Left ventricle myocardium inferior (tissue), 1 donor: Measurements from ENCODE around the gene AMH. TPM values are rescaled to one million over a fixed set of nuclear protein-coding genes. Genes with fewer than 3 reads are reported as not detected.
A peak's percentile ranks its signal among the peaks of the same experiment; 100 is the strongest.

Experiments used
- DNase-seq: peaks from one replicate; pipeline ENCODE4 v3.0.0-alpha.2; 2020
- H3K27ac ChIP-seq: fragments of 200-600 bp; replicated peaks from 2 replicates; pipeline ENCODE4 v1.8.0; 2021
- H3K27me3 ChIP-seq: fragments of 200-600 bp; 2 replicates; pipeline ENCODE4 v1.8.0; 2021; ENCODE audit warnings: low read depth
- H3K36me3 ChIP-seq: fragments of 200-600 bp; 2 replicates; pipeline ENCODE4 v1.8.0; 2021
- H3K4me1 ChIP-seq: fragments of 200-600 bp; 2 replicates; pipeline ENCODE4 v1.8.0; 2021
- H3K4me3 ChIP-seq: fragments of 200-600 bp; 2 replicates; pipeline ENCODE4 v1.8.0; 2021; ENCODE audit warnings: mild to moderate bottlenecking, moderate library complexity
- H3K9me3 ChIP-seq: fragments of 200-600 bp; replicated peaks from 2 replicates; pipeline ENCODE4 v1.8.0; 2021
- intact Hi-C: fragments of 100-400 bp; cut with micrococcal nuclease; formaldehyde crosslinking; loops from one replicate; pipeline ENCODE4 v1.11.0; 2022
- total RNA-seq: library from RNA; stranded (reverse); fragmentation: NEBNext Ultra II Directional; extraction: Animal tissue kit (Norgen Biotek cat#: 25700); gene quantifications from one replicate; pipeline ENCODE4 v1.2.1, GENCODE V29; 2021
- TF ChIP-seq, protein P1 (sequence below): fragments of 200-600 bp; IDR thresholded peaks from 2 replicates; pipeline ENCODE4 v1.8.0; 2021; ENCODE audit warnings: antibody characterized with exemption, mild to moderate bottlenecking, borderline replicate concordance
- donor health status: DM: no; HTN: yes; CAD: no; lungs with severe emphysema.

The AMH gene
- total RNA-seq, 1 donor from 2014 or later, result 1.1 TPM

GRCh38 chr19:2254064-2254872 is 5.1 kb downstream of the AMH start:
- H3K27ac ChIP-seq, result no peak overlapping the region
- H3K4me1 ChIP-seq, result peaks cover 42% of the 10 kb centered on the region
- DNase-seq, result no peak
- intact Hi-C loops, result no loop called here
- H3K27me3 ChIP-seq, result peaks cover 69% of the 10 kb centered on the region
- H3K4me3 ChIP-seq, result no peak overlapping the region
- TF ChIP-seq, protein P1, sequence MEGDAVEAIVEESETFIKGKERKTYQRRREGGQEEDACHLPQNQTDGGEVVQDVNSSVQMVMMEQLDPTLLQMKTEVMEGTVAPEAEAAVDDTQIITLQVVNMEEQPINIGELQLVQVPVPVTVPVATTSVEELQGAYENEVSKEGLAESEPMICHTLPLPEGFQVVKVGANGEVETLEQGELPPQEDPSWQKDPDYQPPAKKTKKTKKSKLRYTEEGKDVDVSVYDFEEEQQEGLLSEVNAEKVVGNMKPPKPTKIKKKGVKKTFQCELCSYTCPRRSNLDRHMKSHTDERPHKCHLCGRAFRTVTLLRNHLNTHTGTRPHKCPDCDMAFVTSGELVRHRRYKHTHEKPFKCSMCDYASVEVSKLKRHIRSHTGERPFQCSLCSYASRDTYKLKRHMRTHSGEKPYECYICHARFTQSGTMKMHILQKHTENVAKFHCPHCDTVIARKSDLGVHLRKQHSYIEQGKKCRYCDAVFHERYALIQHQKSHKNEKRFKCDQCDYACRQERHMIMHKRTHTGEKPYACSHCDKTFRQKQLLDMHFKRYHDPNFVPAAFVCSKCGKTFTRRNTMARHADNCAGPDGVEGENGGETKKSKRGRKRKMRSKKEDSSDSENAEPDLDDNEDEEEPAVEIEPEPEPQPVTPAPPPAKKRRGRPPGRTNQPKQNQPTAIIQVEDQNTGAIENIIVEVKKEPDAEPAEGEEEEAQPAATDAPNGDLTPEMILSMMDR, result peak; percentile 32
- no peaks in the 10 kb centered on the region for H3K36me3 ChIP-seq
- no peaks in the 10 kb centered on the region for H3K9me3 ChIP-seq

- DNase-seq, result no peak
- Histone ChIP-seq H3K27ac (no peak overlapping the region), H3K36me3 (no peaks in the 10 kb centered on the region), H3K4me3 (no peak overlapping the region), H3K4me1 (peaks cover 38% of the 10 kb centered on the region), H3K9me3 (no peaks in the 10 kb centered on the region), H3K27me3 (peaks cover 59% of the 10 kb centered on the region)
- intact Hi-C loops, result no loop called here
- TF ChIP-seq, protein P1, result no peak
Observed at GRCh38 chr19:2255112-2255845, 6.2 kb downstream of the AMH start.

- Histone ChIP-seq H3K9me3 (no peaks in the 10 kb centered on the region), H3K27ac (no peak within 1 kb of the TSS), H3K4me1 (peaks cover 29% of the 10 kb centered on the region), H3K27me3 (peaks cover 50% of the 10 kb centered on the region), H3K36me3 (no peaks in the 10 kb centered on the region), H3K4me3 (no peak within 1 kb of the TSS)
- TF ChIP-seq, protein P1, result no peak
- DNase-seq, result no peak
- intact Hi-C loops, result no loop called here
Observed at GRCh38 chr19:2255982-2256685, 7.0 kb downstream of the AMH start, which contains the start of gene JSRP1. Gene JSRP1 (minus strand): TSS chr19:2256417. CDS start chr19:2255314, 1,103 bp downstream.

DNA sequence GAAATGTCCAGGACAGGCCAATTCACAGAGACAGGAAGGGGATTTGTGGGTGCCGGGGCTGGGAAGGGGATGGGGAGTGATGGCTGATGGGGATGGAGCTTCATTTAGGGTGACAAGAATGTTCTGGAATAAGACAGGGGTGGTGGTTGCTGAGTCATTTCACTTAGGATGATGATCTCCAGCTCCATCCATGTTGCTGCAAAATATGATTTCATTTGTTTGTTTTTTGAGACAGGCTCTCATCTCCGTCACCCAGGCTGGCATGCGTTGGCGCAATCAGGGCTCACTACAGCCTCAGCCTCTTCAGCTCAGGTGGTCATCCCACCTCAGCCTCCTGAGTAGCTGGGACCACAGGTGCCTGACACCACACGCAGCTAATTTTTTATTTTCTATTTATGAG is 10.2 kb downstream of the AMH start:
- intact Hi-C loops, result no loop called here
- H3K36me3 ChIP-seq, result no peaks in the 10 kb centered on the region
- H3K9me3 ChIP-seq, result no peaks in the 10 kb centered on the region
- H3K4me3 ChIP-seq, result no peak overlapping the region
- no peak overlapping the region for H3K27ac ChIP-seq
- peaks cover 18% of the 10 kb centered on the region for H3K27me3 ChIP-seq
- TF ChIP-seq, protein P1, result no peak
- no peak for DNase-seq
- H3K4me1 ChIP-seq, result no peaks in the 10 kb centered on the region

DNA sequence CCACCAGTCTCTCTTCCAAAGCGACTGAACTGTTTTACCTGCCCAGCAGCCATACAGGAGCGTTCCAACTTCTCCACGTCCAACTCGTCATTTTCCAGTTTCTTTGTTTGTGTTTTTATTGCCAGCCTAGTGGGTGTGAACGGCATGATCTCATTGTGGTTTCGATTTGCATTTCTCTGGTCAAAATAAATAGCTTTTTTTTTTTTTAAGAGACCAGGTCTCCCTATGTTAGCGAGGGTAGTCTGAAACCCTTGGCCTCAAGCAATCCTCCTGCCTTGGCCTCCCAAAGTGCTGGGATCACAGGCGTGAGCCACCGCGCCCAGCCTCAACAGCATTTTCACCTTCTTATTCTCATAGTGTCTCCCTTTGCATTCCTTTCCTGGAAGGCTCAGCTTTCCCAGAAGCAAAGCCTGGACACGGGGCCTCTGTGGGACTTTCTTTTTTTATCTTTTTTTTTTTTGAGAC is 11.2 kb downstream of the AMH start:
- no peaks in the 10 kb centered on the region for H3K36me3 ChIP-seq
- no peaks in the 10 kb centered on the region for H3K9me3 ChIP-seq
- TF ChIP-seq, protein P1, result no peak
- no peak overlapping the region for H3K27ac ChIP-seq
- no peak overlapping the region for H3K4me3 ChIP-seq
- H3K4me1 ChIP-seq, result no peaks in the 10 kb centered on the region
- DNase-seq, result no peak
- peaks cover 8% of the 10 kb centered on the region for H3K27me3 ChIP-seq
- intact Hi-C loops, result no loop called here
